ENCODE data around the gene SKA1. TPM values are rescaled to one million over a fixed set of nuclear protein-coding genes. Genes with fewer than 3 reads are reported as not detected.

Gene SKA1
- total RNA-seq, 4 donors from 2014 or later, result 0.45 TPM; not detected in 3

DNA sequence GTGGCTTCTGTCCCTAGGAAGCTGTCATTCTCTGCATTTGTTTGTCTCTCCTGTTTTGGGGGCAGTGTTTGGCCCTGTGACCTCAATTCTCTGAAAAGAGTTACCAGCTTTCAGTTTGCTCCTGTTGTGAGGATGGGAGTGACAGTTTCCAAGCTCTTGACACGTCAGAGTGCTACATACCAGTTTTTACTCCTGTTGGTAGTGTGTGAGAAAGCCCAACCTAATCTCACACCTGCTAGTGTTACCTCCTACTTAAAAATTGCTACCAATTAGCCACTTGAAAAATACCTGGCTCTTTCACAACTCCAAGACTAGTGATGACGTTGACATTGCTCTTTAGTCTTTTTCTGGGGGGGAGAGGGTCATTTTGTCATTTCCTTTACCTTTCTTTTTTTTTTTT lies 14.1 kb downstream of the SKA1 start:
- TF ChIP-seq, protein P1, sequence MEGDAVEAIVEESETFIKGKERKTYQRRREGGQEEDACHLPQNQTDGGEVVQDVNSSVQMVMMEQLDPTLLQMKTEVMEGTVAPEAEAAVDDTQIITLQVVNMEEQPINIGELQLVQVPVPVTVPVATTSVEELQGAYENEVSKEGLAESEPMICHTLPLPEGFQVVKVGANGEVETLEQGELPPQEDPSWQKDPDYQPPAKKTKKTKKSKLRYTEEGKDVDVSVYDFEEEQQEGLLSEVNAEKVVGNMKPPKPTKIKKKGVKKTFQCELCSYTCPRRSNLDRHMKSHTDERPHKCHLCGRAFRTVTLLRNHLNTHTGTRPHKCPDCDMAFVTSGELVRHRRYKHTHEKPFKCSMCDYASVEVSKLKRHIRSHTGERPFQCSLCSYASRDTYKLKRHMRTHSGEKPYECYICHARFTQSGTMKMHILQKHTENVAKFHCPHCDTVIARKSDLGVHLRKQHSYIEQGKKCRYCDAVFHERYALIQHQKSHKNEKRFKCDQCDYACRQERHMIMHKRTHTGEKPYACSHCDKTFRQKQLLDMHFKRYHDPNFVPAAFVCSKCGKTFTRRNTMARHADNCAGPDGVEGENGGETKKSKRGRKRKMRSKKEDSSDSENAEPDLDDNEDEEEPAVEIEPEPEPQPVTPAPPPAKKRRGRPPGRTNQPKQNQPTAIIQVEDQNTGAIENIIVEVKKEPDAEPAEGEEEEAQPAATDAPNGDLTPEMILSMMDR (IDR thresholded peaks at IDR 0.05), result no peak
- no peak for TF ChIP-seq POLR2A (IDR thresholded peaks at IDR 0.05)
- H3K4me3 ChIP-seq (replicated peaks in 1 of 3), result no peak overlapping the region
- H3K27ac ChIP-seq, result no peak overlapping the region
- 77 to 88% methylated on average over 2 of the region's 2 CpGs for WGBS, 2 donors
- H3K9me3 ChIP-seq, result no peaks in the 10 kb centered on the region
- DNase-seq, result no peak
- no peaks in the 10 kb centered on the region for H3K36me3 ChIP-seq
- intact Hi-C loops (cut with DNase I), result no loop called here
- no peaks in the 10 kb centered on the region for H3K4me1 ChIP-seq
- no peaks in the 10 kb centered on the region for H3K27me3 ChIP-seq

DNA sequence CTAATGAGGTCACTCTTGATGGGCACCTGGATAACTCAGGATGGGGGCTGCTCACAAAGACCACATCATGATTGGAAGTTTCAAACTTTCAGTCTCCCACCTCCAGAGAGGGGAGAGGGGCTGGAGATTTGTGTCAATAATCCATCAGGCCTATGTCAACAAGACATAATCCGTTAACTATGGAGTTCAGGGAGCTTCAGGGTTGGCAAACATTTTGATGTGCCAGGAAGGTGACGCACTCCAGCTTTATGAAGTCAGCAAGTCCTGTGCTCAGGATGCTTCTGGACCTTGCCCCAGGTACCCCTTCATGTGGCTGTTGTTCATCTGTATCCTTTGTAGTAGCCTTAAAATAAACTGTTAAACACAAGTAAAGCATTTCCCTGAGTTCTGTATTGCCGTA lies 19.0 kb downstream of the SKA1 start:
- TF ChIP-seq, protein P1 (IDR thresholded peaks at IDR 0.05), result no peak
- TF ChIP-seq POLR2A (IDR thresholded peaks at IDR 0.05), result no peak
- no peaks in the 10 kb centered on the region for H3K4me1 ChIP-seq
- H3K27me3 ChIP-seq, result no peaks in the 10 kb centered on the region
- intact Hi-C loops (cut with DNase I), result no loop called here
- no peak for DNase-seq
- WGBS, 2 donors, result 90 to 96% methylated on average over 3 of the region's 3 CpGs
- H3K36me3 ChIP-seq, result no peaks in the 10 kb centered on the region
- H3K9me3 ChIP-seq, result no peaks in the 10 kb centered on the region
- no peak overlapping the region for H3K4me3 ChIP-seq (replicated peaks in 1 of 3)
- no peak overlapping the region for H3K27ac ChIP-seq

DNA sequence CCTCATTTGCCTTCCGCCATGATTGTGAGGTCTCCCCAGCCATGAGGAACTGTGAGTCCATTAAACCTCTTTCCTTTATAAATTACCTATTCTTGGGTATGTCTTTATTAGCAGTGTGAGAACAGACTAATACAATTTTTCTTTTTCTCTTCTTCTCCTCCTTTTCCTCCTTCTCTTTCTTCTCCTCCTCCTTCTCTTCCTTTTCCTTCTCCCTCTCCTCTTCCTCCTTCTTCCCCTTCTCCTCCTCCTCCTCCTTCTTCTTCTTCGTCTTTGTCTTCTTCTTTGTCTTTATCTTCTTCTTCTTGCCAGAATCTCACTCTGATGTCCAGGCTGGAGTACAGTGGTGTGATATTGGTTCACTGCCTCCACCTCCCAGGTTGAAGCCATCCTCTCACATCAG lies 20.2 kb downstream of the SKA1 start:
- no peaks in the 10 kb centered on the region for H3K4me1 ChIP-seq
- 93 to 99% methylated on average over 2 of the region's 2 CpGs for WGBS, 2 donors
- H3K27me3 ChIP-seq, result no peaks in the 10 kb centered on the region
- no peaks in the 10 kb centered on the region for H3K9me3 ChIP-seq
- no peak for DNase-seq
- no peak overlapping the region for H3K27ac ChIP-seq
- TF ChIP-seq POLR2A (IDR thresholded peaks at IDR 0.05), result no peak
- TF ChIP-seq, protein P1 (IDR thresholded peaks at IDR 0.05), result no peak
- H3K36me3 ChIP-seq, result no peaks in the 10 kb centered on the region
- H3K4me3 ChIP-seq (replicated peaks in 1 of 3), result no peak overlapping the region
- intact Hi-C loops (cut with DNase I), result no loop called here

DNA sequence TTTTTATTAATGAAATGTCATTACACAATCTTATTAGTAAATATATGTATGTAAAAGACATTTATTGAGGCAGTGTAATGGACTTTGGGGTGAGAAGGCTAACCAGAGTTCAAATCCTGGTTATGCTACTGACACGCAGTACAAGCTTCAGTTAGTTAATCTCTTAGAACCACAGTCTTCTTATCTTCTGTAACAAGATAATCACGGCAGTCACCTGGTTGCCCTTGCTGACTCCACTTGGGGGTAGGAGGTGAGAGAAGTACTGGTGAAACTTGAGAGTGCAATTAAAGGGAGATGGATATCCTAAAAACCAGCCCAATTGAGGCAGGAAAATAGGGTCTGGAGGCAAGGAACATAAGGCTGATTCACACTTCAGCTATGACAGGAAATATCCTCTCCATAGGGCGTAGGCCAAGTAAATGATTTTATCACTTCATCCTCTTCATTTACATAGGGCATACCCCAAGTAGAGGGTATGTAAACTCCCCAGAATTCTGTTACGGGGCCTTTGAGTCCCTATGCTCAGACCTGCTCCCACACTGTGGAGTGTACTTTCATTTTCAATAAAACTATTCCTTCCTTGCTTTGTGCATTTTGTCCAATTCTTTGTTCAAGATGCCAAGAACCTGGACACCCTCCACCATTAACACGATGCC lies 21.3 kb downstream of the SKA1 start:
- Histone ChIP-seq H3K9me3 (no peaks in the 10 kb centered on the region), H3K4me3 (replicated peaks in 1 of 3) (no peak overlapping the region), H3K4me1 (no peaks in the 10 kb centered on the region), H3K27ac (no peak overlapping the region), H3K36me3 (no peaks in the 10 kb centered on the region), H3K27me3 (no peaks in the 10 kb centered on the region)
- WGBS, 2 donors, result 86 to 89% methylated on average over 5 of the region's 5 CpGs
- no peak for DNase-seq
- intact Hi-C loops (cut with DNase I), result no loop called here
- TF ChIP-seq, protein P1 (IDR thresholded peaks at IDR 0.05), result no peak
- no peak for TF ChIP-seq POLR2A (IDR thresholded peaks at IDR 0.05)

DNA sequence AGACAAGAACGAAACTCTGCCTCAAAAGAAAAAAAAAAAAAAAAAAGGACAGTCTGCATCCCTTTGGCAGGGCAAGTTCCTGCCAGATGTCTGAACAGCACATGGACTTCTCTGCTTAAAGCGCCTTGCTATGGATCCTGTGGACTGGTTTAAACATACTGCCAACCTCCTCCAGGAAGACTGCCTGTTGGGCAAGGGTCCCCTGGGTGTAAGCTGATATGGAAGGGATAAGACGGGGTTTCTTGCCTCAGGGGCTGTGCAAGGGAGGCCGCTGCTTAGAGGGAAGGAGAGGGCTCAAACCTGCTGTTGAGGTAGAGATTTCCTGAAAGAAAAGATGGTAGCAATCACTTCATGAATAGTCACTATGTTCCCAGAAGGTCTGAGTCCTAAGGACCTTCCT lies 22.2 kb downstream of the SKA1 start:
- no peak for DNase-seq
- H3K27ac ChIP-seq, result no peak overlapping the region
- H3K9me3 ChIP-seq, result no peaks in the 10 kb centered on the region
- TF ChIP-seq, protein P1 (IDR thresholded peaks at IDR 0.05), result no peak
- no peak for TF ChIP-seq POLR2A (IDR thresholded peaks at IDR 0.05)
- intact Hi-C loops (cut with DNase I), result no loop called here
- H3K4me1 ChIP-seq, result no peaks in the 10 kb centered on the region
- H3K27me3 ChIP-seq, result no peaks in the 10 kb centered on the region
- H3K4me3 ChIP-seq (replicated peaks in 1 of 3), result no peak overlapping the region
- no peaks in the 10 kb centered on the region for H3K36me3 ChIP-seq
- 92 to 94% methylated on average over 4 of the region's 4 CpGs for WGBS, 2 donors

All from thyroid gland (tissue), 4 donors.